ENCODE measurements around the gene DOCK8.

DOCK8 gene

GRCh38 chr9:371349-371748 lies 156.7 kb downstream of the DOCK8 start:
- Mint-ChIP-seq H3K4me3 (peak overlapping the region in 1 of 3 experiments; percentile 15), H3K9me3 (no peaks in the 10 kb centered on the region), H3K27ac (peak overlapping the region in 2 of 3 experiments; percentile 3 to 37), H3K36me3 (ENCODE audit: low read depth) (no peaks in the 10 kb centered on the region), H3K27me3 (ENCODE audit: low read depth) (no peaks in the 10 kb centered on the region), H3K4me1 (peaks cover 48% of the 10 kb centered on the region)
- no peak for TF ChIP-seq CTCF (IDR thresholded peaks at IDR 0.05; ENCODE audit: unreplicated experiment in 3 of 3)

GRCh38 chr9:372128-372527 lies 157.5 kb downstream of the DOCK8 start:
- Mint-ChIP-seq H3K36me3 (ENCODE audit: low read depth) (no peaks in the 10 kb centered on the region), H3K4me1 (peaks cover 44% of the 10 kb centered on the region), H3K27me3 (ENCODE audit: low read depth) (no peaks in the 10 kb centered on the region), H3K4me3 (peak overlapping the region in 1 of 3 experiments; percentile 32), H3K9me3 (no peaks in the 10 kb centered on the region), H3K27ac (peak overlapping the region in 1 of 3 experiments; percentile 44)
- no peak for TF ChIP-seq CTCF (IDR thresholded peaks at IDR 0.05; ENCODE audit: unreplicated experiment in 3 of 3)

- Mint-ChIP-seq H3K27me3 (ENCODE audit: low read depth) (peaks cover 8% of the 10 kb centered on the region), H3K27ac (no peak overlapping the region), H3K36me3 (ENCODE audit: low read depth) (no peaks in the 10 kb centered on the region), H3K4me3 (no peak overlapping the region), H3K4me1 (peaks cover 44% of the 10 kb centered on the region), H3K9me3 (no peaks in the 10 kb centered on the region)
- TF ChIP-seq CTCF (IDR thresholded peaks at IDR 0.05; ENCODE audit: unreplicated experiment in 3 of 3): no peak
Measured at GRCh38 chr9:373759-374206, 159.1 kb downstream of the DOCK8 start.

- Mint-ChIP-seq H3K4me3 (no peak overlapping the region), H3K9me3 (no peaks in the 10 kb centered on the region), H3K36me3 (ENCODE audit: low read depth) (no peaks in the 10 kb centered on the region), H3K4me1 (peaks cover 44% of the 10 kb centered on the region), H3K27ac (no peak overlapping the region), H3K27me3 (ENCODE audit: low read depth) (peaks cover 15% of the 10 kb centered on the region)
- no peak for TF ChIP-seq CTCF (IDR thresholded peaks at IDR 0.05; ENCODE audit: unreplicated experiment in 3 of 3)
Measured at GRCh38 chr9:374736-375135, 160.1 kb downstream of the DOCK8 start.

- Mint-ChIP-seq H3K4me1 (peaks cover 30% of the 10 kb centered on the region), H3K27ac (no peak overlapping the region), H3K9me3 (no peaks in the 10 kb centered on the region), H3K4me3 (no peak overlapping the region), H3K36me3 (ENCODE audit: low read depth) (no peaks in the 10 kb centered on the region), H3K27me3 (ENCODE audit: low read depth) (peaks cover 15% of the 10 kb centered on the region)
- TF ChIP-seq CTCF (IDR thresholded peaks at IDR 0.05; ENCODE audit: unreplicated experiment in 3 of 3): no peak
Measured at GRCh38 chr9:376115-376514, 161.4 kb downstream of the DOCK8 start.

- H3K27ac Mint-ChIP-seq: no peak overlapping the region
- peaks cover 15% of the 10 kb centered on the region for H3K4me1 Mint-ChIP-seq
- H3K4me3 Mint-ChIP-seq: no peak overlapping the region
- no peaks in the 10 kb centered on the region for H3K36me3 Mint-ChIP-seq (ENCODE audit: low read depth)
- H3K9me3 Mint-ChIP-seq: no peaks in the 10 kb centered on the region
- no peak for TF ChIP-seq CTCF (IDR thresholded peaks at IDR 0.05; ENCODE audit: unreplicated experiment in 3 of 3)
- H3K27me3 Mint-ChIP-seq (ENCODE audit: low read depth): peaks cover 15% of the 10 kb centered on the region
Measured at GRCh38 chr9:378263-378662, 163.6 kb downstream of the DOCK8 start.
